OCI-LY7 (cell line): Measurements from ENCODE around the gene SHMT2. TPM values are rescaled to one million over a fixed set of nuclear protein-coding genes. Genes with fewer than 3 reads are reported as not detected.

Experiments used
- BruUV-seq: library from RNA; stranded (reverse); fragments of 400-500 nt; replicated peaks from 2 replicates; lab custom pipeline; 2021; lab: Mats Ljungman, UMichigan
- CTCF ChIA-PET: fragments of 300-600 bp; sonication (Branson Sonifier 250); formaldehyde crosslinking; loops from one replicate; lab custom pipeline; 2022; ENCODE audit warnings: antibody characterized with exemption; ENCODE audit not compliant: unreplicated experiment; lab: Charles Lee
- POLR2A ChIA-PET: fragments of 300-600 bp; sonication (Branson Sonifier 250); formaldehyde crosslinking; loops from one replicate; lab custom pipeline; 2022; ENCODE audit warnings: antibody characterized with exemption; lab: Charles Lee
- DNase-seq: peaks from one replicate; pipeline ENCODE4 v3.0.0-alpha.2; 2015; ENCODE audit warnings: low spot score
- H2AFZ ChIP-seq: fragments of 200-600 bp; sonication (generic), shearing (Covaris generic); 2 replicates; pipeline ENCODE4 v1.6.1; 2014; ENCODE audit warnings: mild to moderate bottlenecking, antibody characterized with exemption, low read length, moderate library complexity
- H3K27ac ChIP-seq: fragments of 200-600 bp; sonication (generic); 2 replicates; pipeline ENCODE4 v1.5.1; 2014; ENCODE audit warnings: mixed run types, low read depth, mild to moderate bottlenecking, moderate library complexity, low read length, inconsistent platforms; ENCODE audit not compliant: poor library complexity, severe bottlenecking
- H3K36me3 ChIP-seq: fragments of 200-600 bp; sonication (generic); 2 replicates; pipeline ENCODE4 v1.6.1; 2014; ENCODE audit warnings: mild to moderate bottlenecking, antibody characterized with exemption, low read length, moderate library complexity, mixed read lengths; ENCODE audit not compliant: insufficient read depth
- H3K4me1 ChIP-seq: fragments of 200-600 bp; sonication (generic); 2 replicates; pipeline ENCODE4 v1.5.1; 2014; ENCODE audit warnings: mild to moderate bottlenecking, low read length; ENCODE audit not compliant: insufficient read depth, poor library complexity, severe bottlenecking
- H3K4me2 ChIP-seq: fragments of 200-600 bp; sonication (generic); 2 replicates; pipeline ENCODE4 v1.6.1; 2014; ENCODE audit warnings: mild to moderate bottlenecking, low read length
- H3K4me3 ChIP-seq: fragments of 200-600 bp; sonication (generic); 2 replicates; pipeline ENCODE4 v1.5.1; 2014; ENCODE audit warnings: mild to moderate bottlenecking, low read depth, low read length; ENCODE audit not compliant: poor library complexity, severe bottlenecking
- H3K79me2 ChIP-seq: fragments of 200-600 bp; sonication (generic); 2 replicates; pipeline ENCODE4 v1.6.1; 2016; ENCODE audit warnings: low read depth, mild to moderate bottlenecking, low read length, moderate library complexity, mixed read lengths; ENCODE audit not compliant: insufficient read depth
- H3K9me2 ChIP-seq: fragments of 200-600 bp; sonication (generic); 2 replicates; pipeline ENCODE4 v1.6.1; 2016; ENCODE audit warnings: mild to moderate bottlenecking, low read length, mixed read lengths; ENCODE audit not compliant: insufficient read depth
- H3K9me3 ChIP-seq: fragments of 200-600 bp; sonication (generic); 2 replicates; pipeline ENCODE4 v1.6.1; 2014; ENCODE audit warnings: mild to moderate bottlenecking, mixed run types, low read length, mixed read lengths
- H4K20me1 ChIP-seq: fragments of 200-600 bp; sonication (generic); 2 replicates; pipeline ENCODE4 v1.6.1; 2014; ENCODE audit warnings: mild to moderate bottlenecking, antibody characterized with exemption, low read length, moderate library complexity, mixed read lengths; ENCODE audit not compliant: insufficient read depth
- CTCF ChIP-seq: fragments of 200-600 bp; sonication (generic); conservative IDR thresholded peaks from 2 replicates; pipeline ENCODE4 v1.5.1; 2014; ENCODE audit warnings: mild to moderate bottlenecking, antibody characterized with exemption, low read length, moderate library complexity, mixed read lengths
- EZH2phosphoT487 ChIP-seq: fragments of 200-600 bp; sonication (generic); IDR thresholded peaks from 2 replicates; pipeline ENCODE4 v1.6.1; 2018; ENCODE audit warnings: low read depth, borderline replicate concordance, mild to moderate bottlenecking, mixed run types, antibody characterized with exemption, low read length, moderate library complexity, mixed read lengths
- intact Hi-C: fragments of 100-400 bp; cut with micrococcal nuclease; formaldehyde crosslinking; loops from one replicate; pipeline ENCODE4 v1.10.0; 2022; ENCODE audit not compliant: unreplicated experiment
- total RNA-seq, 2 experiments: library from RNA; depleted of rRNA in 1 of 2; stranded (reverse); fragments of >200 nt in 1 of 2; shearing (Covaris generic) in 1 of 2; gene quantifications; 2 replicates each; pipeline ENCODE4 v1.2.3, GENCODE V29; 2014 to 2022

Gene SHMT2
- total RNA-seq, 2 experiments from 2014 or later, result 394 to 415 TPM

GRCh38 chr12:57182918-57183575, 46.5 kb upstream of the SHMT2 start:
- Histone ChIP-seq H3K4me1 (peaks cover 4% of the 10 kb centered on the region), H3K4me3 (no peak overlapping the region), H3K27ac (no peak overlapping the region), H4K20me1 (no peaks in the 10 kb centered on the region), H2AFZ (no peak overlapping the region), H3K9me3 (no peaks in the 10 kb centered on the region), H3K79me2 (no peaks in the 10 kb centered on the region), H3K36me3 (no peaks in the 10 kb centered on the region), H3K9me2 (no peaks in the 10 kb centered on the region), H3K4me2 (no peak overlapping the region)
- peak; percentile 80 for DNase-seq
- BruUV-seq, result no TSS peak
- intact Hi-C loops, result loop anchor here (1.0 to 5.0 kb wide), 3 partner anchors 59 to 176 kb away; partner anchors contain the start of gene ZBTB39
- TF ChIP-seq EZH2phosphoT487 (no peak), CTCF (peak; percentile 93)
- ChIA-PET POLR2A (interaction anchor here (1.0 kb wide), 1 partner anchor 59 kb away, joined by 3 read pairs; no protein-coding TSS in a partner anchor), CTCF (interaction anchor here (0.6 to 2.7 kb wide), 3 partner anchors 49 to 71 kb away, joined by 3 to 8 read pairs (median 3); no protein-coding TSS in a partner anchor)

- Histone ChIP-seq H3K9me3 (no peaks in the 10 kb centered on the region), H3K9me2 (no peaks in the 10 kb centered on the region), H3K36me3 (no peaks in the 10 kb centered on the region), H2AFZ (no peak overlapping the region), H3K4me3 (no peak overlapping the region), H3K4me1 (no peaks in the 10 kb centered on the region), H3K27ac (no peak overlapping the region), H4K20me1 (no peaks in the 10 kb centered on the region), H3K4me2 (no peak overlapping the region), H3K79me2 (no peaks in the 10 kb centered on the region)
- no TSS peak for BruUV-seq
- TF ChIP-seq EZH2phosphoT487, result no peak
- no peak for TF ChIP-seq CTCF
- ChIA-PET POLR2A (no interaction called here), CTCF (interaction anchor here (0.7 to 2.7 kb wide), 3 partner anchors 56 to 72 kb away, joined by 3 to 8 read pairs (median 5); partner anchors contain the start of gene LRP1)
- DNase-seq, result no peak
- intact Hi-C loops, result loop anchor here (1.0 to 5.0 kb wide), 3 partner anchors 60 to 177 kb away; partner anchors contain the start of gene ZBTB39
Observed at GRCh38 chr12:57183939-57184725, 45.4 kb upstream of the SHMT2 start.
